GM23248 (cell line): ENCODE measurements around the gene ZMIZ1. TPM values are rescaled to one million over a fixed set of nuclear protein-coding genes. Genes with fewer than 3 reads are reported as not detected.

Experiments
- DNase-seq: peaks from one replicate; pipeline ENCODE4 v3.0.0-alpha.2; 2015
- H2AFZ ChIP-seq: fragments of 200-600 bp; sonication (generic); 2 replicates; pipeline ENCODE4 v1.6.1; 2016; ENCODE audit warnings: antibody characterized with exemption
- H3F3A ChIP-seq: fragments of 200-600 bp; sonication (generic); 2 replicates; pipeline ENCODE4 v1.6.1; 2016; ENCODE audit warnings: mild to moderate bottlenecking, antibody characterized with exemption, mixed run types; ENCODE audit not compliant: insufficient read depth
- H3K27ac ChIP-seq: fragments of 200-600 bp; sonication (generic); 2 replicates; pipeline ENCODE4 v1.5.1; 2016; ENCODE audit warnings: mild to moderate bottlenecking
- H3K27me3 ChIP-seq: fragments of 200-600 bp; sonication (generic); replicated peaks from 2 replicates; pipeline ENCODE4 v1.6.1; 2016; ENCODE audit warnings: mild to moderate bottlenecking; ENCODE audit not compliant: insufficient read depth
- H3K36me3 ChIP-seq: fragments of 200-600 bp; sonication (generic); 2 replicates; pipeline ENCODE4 v1.6.1; 2016; ENCODE audit warnings: low read depth, mild to moderate bottlenecking
- H3K4me1 ChIP-seq: fragments of 200-600 bp; sonication (generic); 2 replicates; pipeline ENCODE4 v1.6.1; 2016; ENCODE audit warnings: mild to moderate bottlenecking; ENCODE audit not compliant: insufficient read depth
- H3K4me2 ChIP-seq: fragments of 200-600 bp; sonication (generic); one replicate; pipeline ENCODE4 v1.6.1; 2016; ENCODE audit warnings: mild to moderate bottlenecking; ENCODE audit not compliant: unreplicated experiment
- H3K4me3 ChIP-seq: fragments of 200-600 bp; sonication (generic); 2 replicates; pipeline ENCODE4 v1.5.1; 2016; ENCODE audit warnings: mild to moderate bottlenecking
- H3K79me2 ChIP-seq: fragments of 200-600 bp; sonication (generic); 2 replicates; pipeline ENCODE4 v1.6.1; 2016; ENCODE audit warnings: mild to moderate bottlenecking; ENCODE audit not compliant: insufficient read depth
- H3K9ac ChIP-seq: fragments of 200-600 bp; sonication (generic); 2 replicates; pipeline ENCODE4 v1.6.1; 2016; ENCODE audit warnings: mild to moderate bottlenecking
- H3K9me2 ChIP-seq: fragments of 200-600 bp; sonication (generic); 2 replicates; pipeline ENCODE4 v1.6.1; 2016; ENCODE audit warnings: mixed run types, mild to moderate bottlenecking, moderate library complexity; ENCODE audit not compliant: insufficient read depth
- H3K9me3 ChIP-seq: fragments of 200-600 bp; sonication (generic); one replicate; pipeline ENCODE4 v1.6.1; 2017; ENCODE audit warnings: low read depth
- H4K20me1 ChIP-seq: fragments of 200-600 bp; sonication (generic); 2 replicates; pipeline ENCODE4 v1.6.0; 2016; ENCODE audit not compliant: insufficient read depth
- EZH2 ChIP-seq: fragments of 200-600 bp; sonication (generic); IDR thresholded peaks from 2 replicates; pipeline ENCODE4 v1.6.1; 2018; ENCODE audit warnings: antibody characterized with exemption, mild to moderate bottlenecking; ENCODE audit not compliant: insufficient read depth, poor library complexity, severe bottlenecking
- EZH2phosphoT487 ChIP-seq: fragments of 200-600 bp; sonication (generic); IDR thresholded peaks from 2 replicates; pipeline ENCODE4 v1.6.1; 2018; ENCODE audit warnings: antibody characterized with exemption, moderate library complexity, mild to moderate bottlenecking, low read depth; ENCODE audit not compliant: insufficient read depth
- WGBS, 2 experiments: methylation state at CpG; one replicate each; pipeline ENCODE4 v1.1.6; 2015 to 2017; ENCODE audit warnings: low lambda C conversion rate in 2 of 2, low coverage in 1 of 2; ENCODE audit errors: missing lambda C conversion rate in 2 of 2; 5-methylcytosine and 5-hydroxymethylcytosine counted together
- in situ Hi-C: fragments of 300-500 bp; cut with MboI; formaldehyde crosslinking; loops from 2 replicates; pipeline ENCODE4 v1.15.0; 2020
- polyA plus RNA-seq: library from polyadenylated mRNA; unstranded; fragments of >200 nt; fragmentation: Nextera tagmentation; extraction: Ambion mirVana; gene quantifications from 2 replicates; pipeline ENCODE4 v1.2.1, GENCODE V29; 2016
- total RNA-seq: library from RNA; depleted of rRNA; stranded (reverse); fragments of >200 nt; shearing (Covaris generic); gene quantifications from 2 replicates; pipeline ENCODE4 v1.2.3, GENCODE V29; 2014

Gene ZMIZ1
- total and polyA plus RNA-seq, 2 experiments from 2014 or later, result 21.9 to 28.4 TPM

DNA sequence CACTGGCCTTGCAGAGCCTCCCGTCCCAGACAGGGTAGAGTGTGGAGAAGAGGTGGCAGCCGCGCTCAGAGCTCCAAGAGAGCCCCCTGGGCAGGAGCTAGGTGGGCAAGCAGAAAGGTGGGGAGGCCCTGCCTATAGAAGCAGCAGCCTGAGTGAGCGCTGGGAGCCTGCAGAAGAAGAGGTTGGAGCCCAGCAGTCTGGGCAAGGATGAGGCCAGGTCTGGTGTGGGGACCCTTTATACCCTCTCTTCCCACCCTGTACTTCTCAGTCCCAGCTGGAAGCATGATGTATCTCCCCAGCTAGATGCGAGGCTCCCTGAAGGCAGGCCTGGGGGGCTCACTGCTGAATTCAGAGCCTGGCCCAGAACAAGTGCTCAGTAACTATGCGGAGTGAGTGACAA lies 44.5 kb upstream of the ZMIZ1 start:
- H3K27me3 ChIP-seq, result no peaks in the 10 kb centered on the region
- H3K4me3 ChIP-seq, result no peak overlapping the region
- DNase-seq, result no peak
- H3K9me2 ChIP-seq, result no peaks in the 10 kb centered on the region
- no peaks in the 10 kb centered on the region for H3K9me3 ChIP-seq
- H3K4me1 ChIP-seq, result no peaks in the 10 kb centered on the region
- H2AFZ ChIP-seq, result no peak overlapping the region
- no peaks in the 10 kb centered on the region for H3K79me2 ChIP-seq
- TF ChIP-seq EZH2phosphoT487, result no peak
- TF ChIP-seq EZH2, result no peak
- WGBS, 2 experiments, result 90 to 94% methylated on average over 6 of the region's 6 CpGs
- no peaks in the 10 kb centered on the region for H4K20me1 ChIP-seq
- H3K9ac ChIP-seq, result no peak overlapping the region
- H3K27ac ChIP-seq, result no peak overlapping the region
- no peak overlapping the region for H3K4me2 ChIP-seq
- in situ Hi-C loops, result no loop called here
- H3K36me3 ChIP-seq, result no peaks in the 10 kb centered on the region
- no peaks in the 10 kb centered on the region for H3F3A ChIP-seq

- H3K9me3 ChIP-seq, result no peaks in the 10 kb centered on the region
- no peaks in the 10 kb centered on the region for H3K4me1 ChIP-seq
- H3K4me2 ChIP-seq, result no peak overlapping the region
- H3K9me2 ChIP-seq, result no peaks in the 10 kb centered on the region
- H3K27ac ChIP-seq, result no peak overlapping the region
- DNase-seq, result no peak
- in situ Hi-C loops, result no loop called here
- H3K9ac ChIP-seq, result no peak overlapping the region
- no peaks in the 10 kb centered on the region for H4K20me1 ChIP-seq
- H3K36me3 ChIP-seq, result no peaks in the 10 kb centered on the region
- no peak overlapping the region for H2AFZ ChIP-seq
- no peaks in the 10 kb centered on the region for H3K27me3 ChIP-seq
- H3F3A ChIP-seq, result no peaks in the 10 kb centered on the region
- no peak for TF ChIP-seq EZH2phosphoT487
- no peak for TF ChIP-seq EZH2
- no peak overlapping the region for H3K4me3 ChIP-seq
- no peaks in the 10 kb centered on the region for H3K79me2 ChIP-seq
- 67 to 73% methylated on average over 4 to 5 of the region's 5 CpGs for WGBS, 2 experiments
These were observed 44.0 kb upstream of the ZMIZ1 start for GRCh38 chr10:79024720-79025198.

GRCh38 chr10:79025199-79025832 lies 43.5 kb upstream of the ZMIZ1 start:
- Histone ChIP-seq H4K20me1 (no peaks in the 10 kb centered on the region), H3K9ac (no peak overlapping the region), H3K9me3 (no peaks in the 10 kb centered on the region), H3K27ac (no peak overlapping the region), H3K36me3 (no peaks in the 10 kb centered on the region), H3F3A (no peaks in the 10 kb centered on the region), H3K4me2 (no peak overlapping the region), H3K9me2 (no peaks in the 10 kb centered on the region), H3K4me3 (no peak overlapping the region), H3K4me1 (no peaks in the 10 kb centered on the region), H3K79me2 (no peaks in the 10 kb centered on the region), H2AFZ (no peak overlapping the region), H3K27me3 (no peaks in the 10 kb centered on the region)
- in situ Hi-C loops, result no loop called here
- no peak for DNase-seq
- 49 to 52% methylated on average over 14 to 22 of the region's 22 CpGs for WGBS, 2 experiments
- no peak for TF ChIP-seq EZH2
- no peak for TF ChIP-seq EZH2phosphoT487

- Histone ChIP-seq H3F3A (no peaks in the 10 kb centered on the region), H3K79me2 (no peaks in the 10 kb centered on the region), H3K9ac (no peak overlapping the region), H3K9me2 (no peaks in the 10 kb centered on the region), H3K4me1 (no peaks in the 10 kb centered on the region), H3K27ac (no peak overlapping the region), H3K4me2 (no peak overlapping the region), H3K27me3 (no peaks in the 10 kb centered on the region), H3K9me3 (no peaks in the 10 kb centered on the region), H2AFZ (no peak overlapping the region), H4K20me1 (no peaks in the 10 kb centered on the region), H3K4me3 (no peak overlapping the region), H3K36me3 (no peaks in the 10 kb centered on the region)
- WGBS, 2 experiments, result 66 to 82% methylated on average over 8 to 11 of the region's 11 CpGs
- no peak for DNase-seq
- in situ Hi-C loops, result no loop called here
- TF ChIP-seq EZH2 (no peak), EZH2phosphoT487 (no peak)
These were observed 42.4 kb upstream of the ZMIZ1 start for GRCh38 chr10:79026341-79026761.
